ENCODE data around the gene TRIM26. TPM values are rescaled to one million over a fixed set of nuclear protein-coding genes. Genes with fewer than 3 reads are reported as not detected.

TRIM26 gene
- total and polyA plus RNA-seq, 2 of the 13 experiments (the other 11 are each of a cell fraction or from before 2014, with no cell fraction given) = 27.1 to 38.7 TPM

GRCh38 chr6:30213667-30213956 is 406 bp upstream of the TRIM26 start (continued):
- TF ChIP-seq ZFP36L1 (CRISPR knock-in tag; IDR thresholded peaks at IDR 0.05) = 0 out of 2 replicates have a peak, but pooled peaks have one; percentile 13
- TF ChIP-seq NFE2L2 (IDR thresholded peaks at IDR 0.05; ENCODE audit: low read length) = 0 out of 2 replicates have a peak, but pooled peaks have one; percentile 16
- TF ChIP-seq, protein P1, sequence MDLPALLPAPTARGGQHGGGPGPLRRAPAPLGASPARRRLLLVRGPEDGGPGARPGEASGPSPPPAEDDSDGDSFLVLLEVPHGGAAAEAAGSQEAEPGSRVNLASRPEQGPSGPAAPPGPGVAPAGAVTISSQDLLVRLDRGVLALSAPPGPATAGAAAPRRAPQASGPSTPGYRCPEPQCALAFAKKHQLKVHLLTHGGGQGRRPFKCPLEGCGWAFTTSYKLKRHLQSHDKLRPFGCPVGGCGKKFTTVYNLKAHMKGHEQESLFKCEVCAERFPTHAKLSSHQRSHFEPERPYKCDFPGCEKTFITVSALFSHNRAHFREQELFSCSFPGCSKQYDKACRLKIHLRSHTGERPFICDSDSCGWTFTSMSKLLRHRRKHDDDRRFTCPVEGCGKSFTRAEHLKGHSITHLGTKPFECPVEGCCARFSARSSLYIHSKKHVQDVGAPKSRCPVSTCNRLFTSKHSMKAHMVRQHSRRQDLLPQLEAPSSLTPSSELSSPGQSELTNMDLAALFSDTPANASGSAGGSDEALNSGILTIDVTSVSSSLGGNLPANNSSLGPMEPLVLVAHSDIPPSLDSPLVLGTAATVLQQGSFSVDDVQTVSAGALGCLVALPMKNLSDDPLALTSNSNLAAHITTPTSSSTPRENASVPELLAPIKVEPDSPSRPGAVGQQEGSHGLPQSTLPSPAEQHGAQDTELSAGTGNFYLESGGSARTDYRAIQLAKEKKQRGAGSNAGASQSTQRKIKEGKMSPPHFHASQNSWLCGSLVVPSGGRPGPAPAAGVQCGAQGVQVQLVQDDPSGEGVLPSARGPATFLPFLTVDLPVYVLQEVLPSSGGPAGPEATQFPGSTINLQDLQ (CRISPR knock-in tag; IDR thresholded peaks at IDR 0.05) = no peak
- no peak for TF ChIP-seq SALL1 (CRISPR knock-in tag; IDR thresholded peaks at IDR 0.05)
- no peak for TF ChIP-seq GTF3A (CRISPR knock-in tag; conservative IDR thresholded peaks at IDR 0.05)
- TF ChIP-seq PHF21A (CRISPR knock-in tag; IDR thresholded peaks at IDR 0.05) = no peak
- no peak for TF ChIP-seq ZNF451 (CRISPR knock-in tag; IDR thresholded peaks at IDR 0.05)
- TF ChIP-seq ARNT (IDR thresholded peaks at IDR 0.05) = no peak
- no peak for TF ChIP-seq ZNF496 (CRISPR knock-in tag; IDR thresholded peaks at IDR 0.05; ENCODE audit: insufficient replicate concordance)
- no peak for TF ChIP-seq POLR2A (IDR thresholded peaks at IDR 0.05; ENCODE audit: insufficient read depth in 1 of 2, low read depth in 2 of 2, low read length in 2 of 2)
- peak; percentile 71; the same call in 1 of the 2 replicates for TF ChIP-seq ZNF816 (CRISPR knock-in tag; IDR thresholded peaks at IDR 0.05; ENCODE audit: borderline replicate concordance)
- TF ChIP-seq SRSF9 (IDR thresholded peaks at IDR 0.05; ENCODE audit: borderline replicate concordance, insufficient read depth, low read depth, low read length, poor library complexity, severe bottlenecking) = no peak
- TF ChIP-seq ZBTB3 (CRISPR knock-in tag; IDR thresholded peaks at IDR 0.05; ENCODE audit: borderline replicate concordance, low read depth) = peak; percentile 87; the same call in 1 of the 2 replicates
- TF ChIP-seq MAFK (conservative IDR thresholded peaks at IDR 0.05 in 1 of 2, IDR thresholded peaks at IDR 0.05 in 1 of 2; ENCODE audit: low read length in 2 of 2) = no peak
- no peak for TF ChIP-seq SMC3 (IDR thresholded peaks at IDR 0.05; ENCODE audit: low read length)
- TF ChIP-seq ZBTB38 (CRISPR knock-in tag; IDR thresholded peaks at IDR 0.05) = no peak
- TF ChIP-seq ESRRA (CRISPR knock-in tag; IDR thresholded peaks at IDR 0.05; ENCODE audit: low read depth) = no peak
- TF ChIP-seq ZNF382 (CRISPR knock-in tag; IDR thresholded peaks at IDR 0.05; ENCODE audit: borderline replicate concordance) = no peak
- no peak for TF ChIP-seq PHF20 (CRISPR knock-in tag; IDR thresholded peaks at IDR 0.05)
- TF ChIP-seq ZNF34 (CRISPR knock-in tag; IDR thresholded peaks at IDR 0.05; ENCODE audit: borderline replicate concordance) = no peak; the same call in 1 of the 2 replicates
- 0 out of 2 replicates have a peak, but pooled peaks have one; percentile 30 for TF ChIP-seq LBX2 (CRISPR knock-in tag; IDR thresholded peaks at IDR 0.05; ENCODE audit: borderline replicate concordance)
- no peak for TF ChIP-seq ZNF563 (CRISPR knock-in tag; IDR thresholded peaks at IDR 0.05)
- no peak for TF ChIP-seq ISL2 (CRISPR knock-in tag; IDR thresholded peaks at IDR 0.05)
- no peak for TF ChIP-seq ARNT2 (CRISPR knock-in tag; IDR thresholded peaks at IDR 0.05; ENCODE audit: low read depth)
- TF ChIP-seq ZBTB7B (CRISPR knock-in tag; IDR thresholded peaks at IDR 0.05) = no peak
- peak; percentile 5; the same call in 1 of the 2 replicates for TF ChIP-seq RAD21 (CRISPR knock-in tag; IDR thresholded peaks at IDR 0.05)
- no peak for TF ChIP-seq SOX5 (CRISPR knock-in tag; IDR thresholded peaks at IDR 0.05; ENCODE audit: borderline replicate concordance)
- TF ChIP-seq KAT7 (CRISPR knock-in tag; IDR thresholded peaks at IDR 0.05; ENCODE audit: borderline replicate concordance) = peak; percentile 48; the same call in 1 of the 2 replicates
- TF ChIP-seq CCDC6 (CRISPR knock-in tag; IDR thresholded peaks at IDR 0.05) = peak; percentile 70
- no peak for TF ChIP-seq ZNF737 (CRISPR knock-in tag; IDR thresholded peaks at IDR 0.05; ENCODE audit: borderline replicate concordance)
- no peak for TF ChIP-seq TEF (CRISPR knock-in tag; IDR thresholded peaks at IDR 0.05)
- TF ChIP-seq KLF9 (CRISPR knock-in tag; IDR thresholded peaks at IDR 0.05; ENCODE audit: low read depth) = no peak
